Esophagus squamous epithelium (tissue), 4 donors: Measurements from ENCODE around the gene RALY.

Source experiments
- POLR2A ChIP-seq, 4 donors: fragments of 450-650 bp; IDR thresholded peaks; one replicate each; pipeline ENCODE4 v1.6.1; 2017; ENCODE audit warnings: antibody characterized with exemption in 4 of 4, mild to moderate bottlenecking in 4 of 4, moderate library complexity in 3 of 4
- TF ChIP-seq, protein P1 (sequence below), 6 experiments: fragments of 450-650 bp in 4 of 6; fragments of 200-600 bp in 2 of 6; sonication (generic) in 2 of 6; IDR thresholded peaks; one replicate each; pipeline ENCODE4 v1.5.1; 2016 to 2019; ENCODE audit warnings: antibody characterized with exemption in 6 of 6, mild to moderate bottlenecking in 4 of 6, moderate library complexity in 4 of 6

GRCh38 chr20:34022151-34022838 lies 28.6 kb downstream of the RALY start:
- TF ChIP-seq, protein P1, sequence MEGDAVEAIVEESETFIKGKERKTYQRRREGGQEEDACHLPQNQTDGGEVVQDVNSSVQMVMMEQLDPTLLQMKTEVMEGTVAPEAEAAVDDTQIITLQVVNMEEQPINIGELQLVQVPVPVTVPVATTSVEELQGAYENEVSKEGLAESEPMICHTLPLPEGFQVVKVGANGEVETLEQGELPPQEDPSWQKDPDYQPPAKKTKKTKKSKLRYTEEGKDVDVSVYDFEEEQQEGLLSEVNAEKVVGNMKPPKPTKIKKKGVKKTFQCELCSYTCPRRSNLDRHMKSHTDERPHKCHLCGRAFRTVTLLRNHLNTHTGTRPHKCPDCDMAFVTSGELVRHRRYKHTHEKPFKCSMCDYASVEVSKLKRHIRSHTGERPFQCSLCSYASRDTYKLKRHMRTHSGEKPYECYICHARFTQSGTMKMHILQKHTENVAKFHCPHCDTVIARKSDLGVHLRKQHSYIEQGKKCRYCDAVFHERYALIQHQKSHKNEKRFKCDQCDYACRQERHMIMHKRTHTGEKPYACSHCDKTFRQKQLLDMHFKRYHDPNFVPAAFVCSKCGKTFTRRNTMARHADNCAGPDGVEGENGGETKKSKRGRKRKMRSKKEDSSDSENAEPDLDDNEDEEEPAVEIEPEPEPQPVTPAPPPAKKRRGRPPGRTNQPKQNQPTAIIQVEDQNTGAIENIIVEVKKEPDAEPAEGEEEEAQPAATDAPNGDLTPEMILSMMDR (IDR thresholded peaks at IDR 0.05), result peak in 2 of 6 experiments; percentile 3 to 28
- TF ChIP-seq POLR2A (IDR thresholded peaks at IDR 0.05), result no peak
